ENCODE measurements around the gene CFAP298.

Gene CFAP298

GRCh38 chr21:32599091-32599490 is 13.1 kb downstream of the CFAP298 start:
- DNase-seq (ENCODE audit: low read depth), result no peak

- DNase-seq (ENCODE audit: low read depth), result peak; percentile 42
These were observed 15.0 kb downstream of the CFAP298 start for GRCh38 chr21:32597205-32597604.

- DNase-seq (ENCODE audit: low read depth), result no peak
These were observed 16.7 kb downstream of the CFAP298 start for GRCh38 chr21:32595431-32595830.

GRCh38 chr21:32593690-32594089 is 18.5 kb downstream of the CFAP298 start:
- no peak for DNase-seq (ENCODE audit: low read depth)

GRCh38 chr21:32592929-32593502 is 19.2 kb downstream of the CFAP298 start:
- DNase-seq (ENCODE audit: low read depth), result no peak

- DNase-seq (ENCODE audit: low read depth), result no peak
These were observed 22.0 kb downstream of the CFAP298 start for GRCh38 chr21:32590130-32590529.

GRCh38 chr21:32587651-32588050 is 24.5 kb downstream of the CFAP298 start:
- DNase-seq (ENCODE audit: low read depth), result no peak

GRCh38 chr21:32587120-32587519 is 25.1 kb downstream of the CFAP298 start:
- DNase-seq (ENCODE audit: low read depth), result no peak

- no peak for DNase-seq (ENCODE audit: low read depth)
These were observed 26.2 kb downstream of the CFAP298 start for GRCh38 chr21:32585970-32586369.

GRCh38 chr21:32585042-32585710 is 27.0 kb downstream of the CFAP298 start, which contains the start of gene TCP10L:
TSS of gene TCP10L (minus strand) at chr21:32585523. CDS start at chr21:32584304, 1,219 bp downstream.
- DNase-seq (ENCODE audit: low read depth), result no peak

GRCh38 chr21:32584472-32584871 is 27.7 kb downstream of the CFAP298 start:
- no peak for DNase-seq (ENCODE audit: low read depth)

GRCh38 chr21:32581732-32582131 is 30.4 kb downstream of the CFAP298 start:
- no peak for DNase-seq (ENCODE audit: low read depth)

GRCh38 chr21:32580949-32581348 is 31.2 kb downstream of the CFAP298 start:
- no peak for DNase-seq (ENCODE audit: low read depth)

GRCh38 chr21:32578107-32578691 is 34.0 kb downstream of the CFAP298 start:
- no peak for DNase-seq (ENCODE audit: low read depth)

- DNase-seq (ENCODE audit: low read depth), result no peak
These were observed 36.2 kb downstream of the CFAP298 start for GRCh38 chr21:32576011-32576410.

GRCh38 chr21:32574946-32575925 is 36.9 kb downstream of the CFAP298 start:
- no peak for DNase-seq (ENCODE audit: low read depth)

- DNase-seq (ENCODE audit: low read depth), result no peak
These were observed 39.4 kb downstream of the CFAP298 start for GRCh38 chr21:32572574-32573420.

- no peak for DNase-seq (ENCODE audit: low read depth)
These were observed 41.7 kb downstream of the CFAP298 start for GRCh38 chr21:32570456-32570855.

- peak; percentile 61 for DNase-seq (ENCODE audit: low read depth)
These were observed 42.6 kb downstream of the CFAP298 start for GRCh38 chr21:32569261-32570230.

- DNase-seq (ENCODE audit: low read depth), result no peak
These were observed 44.6 kb downstream of the CFAP298 start for GRCh38 chr21:32567626-32568025.
